ENCODE data around the gene GATA1.
A peak's percentile ranks its signal among the peaks of the same experiment; 100 is the strongest.

GATA1 gene

GRCh38 chrX:48824066-48824465 lies 37.7 kb downstream of the GATA1 start:
- DNase-seq: no peak
- no peaks in the 10 kb centered on the region for H3K9me3 ChIP-seq (replicated peaks; ENCODE audit: insufficient read depth, low read length)
- no peaks in the 10 kb centered on the region for H3K4me1 ChIP-seq (ENCODE audit: low read length)
- no peak overlapping the region for H3K4me2 ChIP-seq (ENCODE audit: low read depth, low read length)
- H2AFZ ChIP-seq (ENCODE audit: low read length): no peak overlapping the region
- no peaks in the 10 kb centered on the region for H4K20me1 ChIP-seq (ENCODE audit: insufficient read depth, low read length)
- H3K4me3 ChIP-seq (ENCODE audit: low read length): no peak overlapping the region
- H3K36me3 ChIP-seq (replicated peaks; ENCODE audit: insufficient read depth, low read length): no peaks in the 10 kb centered on the region
- no peaks in the 10 kb centered on the region for H3K9me2 ChIP-seq (replicated peaks; ENCODE audit: insufficient read depth, low read length)
- H3K9ac ChIP-seq (ENCODE audit: low read length): no peak overlapping the region
- no peak overlapping the region for H3K27ac ChIP-seq (ENCODE audit: low read length)
- TF ChIP-seq EZH2phosphoT487 (IDR thresholded peaks at IDR 0.05; ENCODE audit: low read length) (no peak), EZH2 (optimal IDR thresholded peaks at IDR 0.05; ENCODE audit: low read depth, low read length) (no peak), CTCF (IDR thresholded peaks at IDR 0.05; ENCODE audit: low read length) (no peak)
- no peaks in the 10 kb centered on the region for H3K27me3 ChIP-seq (replicated peaks; ENCODE audit: insufficient read depth, low read length)
- no peaks in the 10 kb centered on the region for H3K79me2 ChIP-seq (ENCODE audit: low read length)
- no peaks in the 10 kb centered on the region for H3F3A ChIP-seq (ENCODE audit: insufficient read depth, low read length)

GRCh38 chrX:48826135-48826875 lies 39.9 kb downstream of the GATA1 start, which contains the start of gene ERAS:
ERAS (plus strand) TSS chrX:48826513; CDS start chrX:48829124, 2,611 bp downstream.
- Histone ChIP-seq H3K4me3 (ENCODE audit: low read length) (no peak within 1 kb of the TSS), H4K20me1 (ENCODE audit: insufficient read depth, low read length) (no peaks in the 10 kb centered on the region), H3K4me1 (ENCODE audit: low read length) (no peaks in the 10 kb centered on the region), H3K9me2 (replicated peaks; ENCODE audit: insufficient read depth, low read length) (no peaks in the 10 kb centered on the region), H3F3A (ENCODE audit: insufficient read depth, low read length) (no peaks in the 10 kb centered on the region), H3K4me2 (ENCODE audit: low read depth, low read length) (peak within 1 kb of the TSS; percentile 34; the same call in 1 of the 2 replicates), H3K27ac (ENCODE audit: low read length) (no peak within 1 kb of the TSS), H2AFZ (ENCODE audit: low read length) (no peak within 1 kb of the TSS), H3K36me3 (replicated peaks; ENCODE audit: insufficient read depth, low read length) (no peaks in the 10 kb centered on the region), H3K79me2 (ENCODE audit: low read length) (no peaks in the 10 kb centered on the region), H3K9ac (ENCODE audit: low read length) (no peak within 1 kb of the TSS), H3K9me3 (replicated peaks; ENCODE audit: insufficient read depth, low read length) (no peaks in the 10 kb centered on the region), H3K27me3 (replicated peaks; ENCODE audit: insufficient read depth, low read length) (no peaks in the 10 kb centered on the region)
- peak; percentile 46 for TF ChIP-seq CTCF (IDR thresholded peaks at IDR 0.05; ENCODE audit: low read length)
- TF ChIP-seq EZH2 (optimal IDR thresholded peaks at IDR 0.05; ENCODE audit: low read depth, low read length): no peak
- no peak for TF ChIP-seq EZH2phosphoT487 (IDR thresholded peaks at IDR 0.05; ENCODE audit: low read length)
- peak; percentile 19 for DNase-seq

- no peak for TF ChIP-seq CTCF (IDR thresholded peaks at IDR 0.05; ENCODE audit: low read length)
- no peak for TF ChIP-seq EZH2phosphoT487 (IDR thresholded peaks at IDR 0.05; ENCODE audit: low read length)
- TF ChIP-seq EZH2 (optimal IDR thresholded peaks at IDR 0.05; ENCODE audit: low read depth, low read length): no peak
- Histone ChIP-seq H3K36me3 (replicated peaks; ENCODE audit: insufficient read depth, low read length) (no peaks in the 10 kb centered on the region), H3K79me2 (ENCODE audit: low read length) (no peaks in the 10 kb centered on the region), H3K27ac (ENCODE audit: low read length) (no peak overlapping the region), H3K9ac (ENCODE audit: low read length) (no peak overlapping the region), H3F3A (ENCODE audit: insufficient read depth, low read length) (no peaks in the 10 kb centered on the region), H4K20me1 (ENCODE audit: insufficient read depth, low read length) (no peaks in the 10 kb centered on the region), H3K4me3 (ENCODE audit: low read length) (no peak overlapping the region), H3K9me2 (replicated peaks; ENCODE audit: insufficient read depth, low read length) (no peaks in the 10 kb centered on the region), H3K9me3 (replicated peaks; ENCODE audit: insufficient read depth, low read length) (no peaks in the 10 kb centered on the region), H3K4me2 (ENCODE audit: low read depth, low read length) (no peak overlapping the region), H2AFZ (ENCODE audit: low read length) (no peak overlapping the region), H3K4me1 (ENCODE audit: low read length) (no peaks in the 10 kb centered on the region), H3K27me3 (replicated peaks; ENCODE audit: insufficient read depth, low read length) (no peaks in the 10 kb centered on the region)
- DNase-seq: no peak
Observed at GRCh38 chrX:48826876-48827653, 40.7 kb downstream of the GATA1 start.
